ENCODE measurements around the gene TMEM123.

DNA sequence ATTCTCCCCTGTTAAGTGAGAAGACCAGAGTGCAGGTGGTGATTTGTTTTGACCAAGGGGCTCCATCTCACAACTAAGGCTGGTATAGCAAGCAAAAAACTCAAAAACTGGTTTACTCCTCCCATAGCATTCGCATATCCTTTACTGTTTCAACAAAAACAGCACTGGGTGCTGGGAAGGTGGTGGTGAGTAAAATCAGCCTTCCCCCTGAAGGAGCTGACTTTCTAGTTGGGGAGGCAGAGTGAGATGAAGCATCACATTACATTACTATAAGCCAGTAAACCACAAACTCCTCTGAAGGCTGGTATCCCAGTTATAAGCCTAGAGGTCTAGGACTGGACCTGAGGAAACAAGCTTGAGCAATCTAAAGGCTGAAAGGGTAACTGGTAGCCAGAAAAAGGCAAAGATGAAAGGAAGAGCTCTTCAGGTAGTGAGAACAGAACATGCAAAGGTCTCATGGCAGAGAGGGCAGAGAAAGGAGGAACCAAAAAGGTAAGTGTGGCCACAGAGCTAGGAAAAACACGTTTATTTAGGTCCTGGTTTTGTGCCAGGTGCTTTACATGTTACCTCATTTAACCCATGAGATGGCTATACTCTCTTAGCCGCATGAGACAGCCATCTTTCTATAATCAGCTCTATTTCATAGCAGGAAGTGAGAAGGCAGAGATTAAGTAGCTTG, 22.3 kb downstream of the TMEM123 start:
- TF ChIP-seq, protein P1, sequence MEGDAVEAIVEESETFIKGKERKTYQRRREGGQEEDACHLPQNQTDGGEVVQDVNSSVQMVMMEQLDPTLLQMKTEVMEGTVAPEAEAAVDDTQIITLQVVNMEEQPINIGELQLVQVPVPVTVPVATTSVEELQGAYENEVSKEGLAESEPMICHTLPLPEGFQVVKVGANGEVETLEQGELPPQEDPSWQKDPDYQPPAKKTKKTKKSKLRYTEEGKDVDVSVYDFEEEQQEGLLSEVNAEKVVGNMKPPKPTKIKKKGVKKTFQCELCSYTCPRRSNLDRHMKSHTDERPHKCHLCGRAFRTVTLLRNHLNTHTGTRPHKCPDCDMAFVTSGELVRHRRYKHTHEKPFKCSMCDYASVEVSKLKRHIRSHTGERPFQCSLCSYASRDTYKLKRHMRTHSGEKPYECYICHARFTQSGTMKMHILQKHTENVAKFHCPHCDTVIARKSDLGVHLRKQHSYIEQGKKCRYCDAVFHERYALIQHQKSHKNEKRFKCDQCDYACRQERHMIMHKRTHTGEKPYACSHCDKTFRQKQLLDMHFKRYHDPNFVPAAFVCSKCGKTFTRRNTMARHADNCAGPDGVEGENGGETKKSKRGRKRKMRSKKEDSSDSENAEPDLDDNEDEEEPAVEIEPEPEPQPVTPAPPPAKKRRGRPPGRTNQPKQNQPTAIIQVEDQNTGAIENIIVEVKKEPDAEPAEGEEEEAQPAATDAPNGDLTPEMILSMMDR (IDR thresholded peaks at IDR 0.05): no peak
- TF ChIP-seq ARID4B (CRISPR knock-in tag; IDR thresholded peaks at IDR 0.05; ENCODE audit: borderline replicate concordance): no peak
- TF ChIP-seq, protein P2, sequence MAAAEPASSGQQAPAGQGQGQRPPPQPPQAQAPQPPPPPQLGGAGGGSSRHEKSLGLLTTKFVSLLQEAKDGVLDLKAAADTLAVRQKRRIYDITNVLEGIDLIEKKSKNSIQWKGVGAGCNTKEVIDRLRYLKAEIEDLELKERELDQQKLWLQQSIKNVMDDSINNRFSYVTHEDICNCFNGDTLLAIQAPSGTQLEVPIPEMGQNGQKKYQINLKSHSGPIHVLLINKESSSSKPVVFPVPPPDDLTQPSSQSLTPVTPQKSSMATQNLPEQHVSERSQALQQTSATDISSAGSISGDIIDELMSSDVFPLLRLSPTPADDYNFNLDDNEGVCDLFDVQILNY (CRISPR knock-in tag; IDR thresholded peaks at IDR 0.05): no peak
- TF ChIP-seq, protein P3, sequence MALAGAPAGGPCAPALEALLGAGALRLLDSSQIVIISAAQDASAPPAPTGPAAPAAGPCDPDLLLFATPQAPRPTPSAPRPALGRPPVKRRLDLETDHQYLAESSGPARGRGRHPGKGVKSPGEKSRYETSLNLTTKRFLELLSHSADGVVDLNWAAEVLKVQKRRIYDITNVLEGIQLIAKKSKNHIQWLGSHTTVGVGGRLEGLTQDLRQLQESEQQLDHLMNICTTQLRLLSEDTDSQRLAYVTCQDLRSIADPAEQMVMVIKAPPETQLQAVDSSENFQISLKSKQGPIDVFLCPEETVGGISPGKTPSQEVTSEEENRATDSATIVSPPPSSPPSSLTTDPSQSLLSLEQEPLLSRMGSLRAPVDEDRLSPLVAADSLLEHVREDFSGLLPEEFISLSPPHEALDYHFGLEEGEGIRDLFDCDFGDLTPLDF (CRISPR knock-in tag; IDR thresholded peaks at IDR 0.05): no peak
- TF ChIP-seq ZNF423 (CRISPR knock-in tag; IDR thresholded peaks at IDR 0.05): no peak
- no peak for TF ChIP-seq OVOL2 (CRISPR knock-in tag; IDR thresholded peaks at IDR 0.05; ENCODE audit: borderline replicate concordance)
- TF ChIP-seq CREB1 (CRISPR knock-in tag; IDR thresholded peaks at IDR 0.05): no peak
- TF ChIP-seq, protein P4, sequence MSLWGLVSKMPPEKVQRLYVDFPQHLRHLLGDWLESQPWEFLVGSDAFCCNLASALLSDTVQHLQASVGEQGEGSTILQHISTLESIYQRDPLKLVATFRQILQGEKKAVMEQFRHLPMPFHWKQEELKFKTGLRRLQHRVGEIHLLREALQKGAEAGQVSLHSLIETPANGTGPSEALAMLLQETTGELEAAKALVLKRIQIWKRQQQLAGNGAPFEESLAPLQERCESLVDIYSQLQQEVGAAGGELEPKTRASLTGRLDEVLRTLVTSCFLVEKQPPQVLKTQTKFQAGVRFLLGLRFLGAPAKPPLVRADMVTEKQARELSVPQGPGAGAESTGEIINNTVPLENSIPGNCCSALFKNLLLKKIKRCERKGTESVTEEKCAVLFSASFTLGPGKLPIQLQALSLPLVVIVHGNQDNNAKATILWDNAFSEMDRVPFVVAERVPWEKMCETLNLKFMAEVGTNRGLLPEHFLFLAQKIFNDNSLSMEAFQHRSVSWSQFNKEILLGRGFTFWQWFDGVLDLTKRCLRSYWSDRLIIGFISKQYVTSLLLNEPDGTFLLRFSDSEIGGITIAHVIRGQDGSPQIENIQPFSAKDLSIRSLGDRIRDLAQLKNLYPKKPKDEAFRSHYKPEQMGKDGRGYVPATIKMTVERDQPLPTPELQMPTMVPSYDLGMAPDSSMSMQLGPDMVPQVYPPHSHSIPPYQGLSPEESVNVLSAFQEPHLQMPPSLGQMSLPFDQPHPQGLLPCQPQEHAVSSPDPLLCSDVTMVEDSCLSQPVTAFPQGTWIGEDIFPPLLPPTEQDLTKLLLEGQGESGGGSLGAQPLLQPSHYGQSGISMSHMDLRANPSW (CRISPR knock-in tag; conservative IDR thresholded peaks at IDR 0.05; ENCODE audit: low read depth): no peak
- TF ChIP-seq, protein P5, sequence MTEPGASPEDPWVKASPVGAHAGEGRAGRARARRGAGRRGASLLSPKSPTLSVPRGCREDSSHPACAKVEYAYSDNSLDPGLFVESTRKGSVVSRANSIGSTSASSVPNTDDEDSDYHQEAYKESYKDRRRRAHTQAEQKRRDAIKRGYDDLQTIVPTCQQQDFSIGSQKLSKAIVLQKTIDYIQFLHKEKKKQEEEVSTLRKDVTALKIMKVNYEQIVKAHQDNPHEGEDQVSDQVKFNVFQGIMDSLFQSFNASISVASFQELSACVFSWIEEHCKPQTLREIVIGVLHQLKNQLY (CRISPR knock-in tag; IDR thresholded peaks at IDR 0.05): no peak
